ENCODE data around the gene SLC26A3.

- peak in 1 of 2 donors; percentile 56 for TF ChIP-seq POLR2A (IDR thresholded peaks at IDR 0.05)
- TF ChIP-seq, protein P1, sequence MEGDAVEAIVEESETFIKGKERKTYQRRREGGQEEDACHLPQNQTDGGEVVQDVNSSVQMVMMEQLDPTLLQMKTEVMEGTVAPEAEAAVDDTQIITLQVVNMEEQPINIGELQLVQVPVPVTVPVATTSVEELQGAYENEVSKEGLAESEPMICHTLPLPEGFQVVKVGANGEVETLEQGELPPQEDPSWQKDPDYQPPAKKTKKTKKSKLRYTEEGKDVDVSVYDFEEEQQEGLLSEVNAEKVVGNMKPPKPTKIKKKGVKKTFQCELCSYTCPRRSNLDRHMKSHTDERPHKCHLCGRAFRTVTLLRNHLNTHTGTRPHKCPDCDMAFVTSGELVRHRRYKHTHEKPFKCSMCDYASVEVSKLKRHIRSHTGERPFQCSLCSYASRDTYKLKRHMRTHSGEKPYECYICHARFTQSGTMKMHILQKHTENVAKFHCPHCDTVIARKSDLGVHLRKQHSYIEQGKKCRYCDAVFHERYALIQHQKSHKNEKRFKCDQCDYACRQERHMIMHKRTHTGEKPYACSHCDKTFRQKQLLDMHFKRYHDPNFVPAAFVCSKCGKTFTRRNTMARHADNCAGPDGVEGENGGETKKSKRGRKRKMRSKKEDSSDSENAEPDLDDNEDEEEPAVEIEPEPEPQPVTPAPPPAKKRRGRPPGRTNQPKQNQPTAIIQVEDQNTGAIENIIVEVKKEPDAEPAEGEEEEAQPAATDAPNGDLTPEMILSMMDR (IDR thresholded peaks at IDR 0.05 in 4 of 5, conservative IDR thresholded peaks at IDR 0.05 in 1 of 5), result no peak
Observed at GRCh38 chr7:107742678-107743566, 60.1 kb downstream of the SLC26A3 start.
